GM23338 (cell line): ENCODE results near the gene MLH1. TPM values are rescaled to one million over a fixed set of nuclear protein-coding genes. Genes with fewer than 3 reads are reported as not detected.

Source experiments
- ATAC-seq: fragments of 200-7000 bp; cut with Tn5 transposase; 3 replicates; pipeline ENCODE4 v1.9.1; 2020
- DNase-seq: peaks from one replicate; pipeline ENCODE4 v3.0.0-alpha.2; 2015; ENCODE audit warnings: low spot score
- H2AFZ ChIP-seq: fragments of 200-600 bp; sonication (generic); 2 replicates; pipeline ENCODE4 v1.8.0; 2016; ENCODE audit warnings: antibody characterized with exemption, mild to moderate bottlenecking, moderate library complexity
- H3F3A ChIP-seq: fragments of 200-600 bp; sonication (generic); replicated peaks from 2 replicates; pipeline ENCODE4 v1.8.0; 2017; ENCODE audit warnings: antibody characterized with exemption, mixed run types, low read depth
- H3K27ac ChIP-seq: fragments of 200-600 bp; sonication (generic); 2 replicates; pipeline ENCODE4 v1.6.1; 2016; ENCODE audit warnings: low read depth
- H3K27me3 ChIP-seq: fragments of 200-600 bp; sonication (generic); 2 replicates; pipeline ENCODE4 v1.8.0; 2016; ENCODE audit warnings: mild to moderate bottlenecking, mixed run types, moderate library complexity; ENCODE audit not compliant: insufficient read depth
- H3K36me3 ChIP-seq: fragments of 200-600 bp; sonication (generic); 2 replicates; pipeline ENCODE4 v1.8.0; 2016; ENCODE audit warnings: mild to moderate bottlenecking; ENCODE audit not compliant: insufficient read depth
- H3K4me1 ChIP-seq: fragments of 200-600 bp; sonication (generic); 2 replicates; pipeline ENCODE4 v1.8.0; 2016; ENCODE audit warnings: mild to moderate bottlenecking, moderate library complexity; ENCODE audit not compliant: insufficient read depth
- H3K4me2 ChIP-seq: fragments of 200-600 bp; sonication (generic); 2 replicates; pipeline ENCODE4 v1.7.1; 2017; ENCODE audit warnings: mixed run types
- H3K4me3 ChIP-seq: fragments of 200-600 bp; sonication (generic); 2 replicates; pipeline ENCODE4 v1.6.1; 2016; ENCODE audit warnings: mixed run types
- H3K79me2 ChIP-seq: fragments of 200-600 bp; sonication (generic); replicated peaks from 2 replicates; pipeline ENCODE4 v1.8.0; 2017; ENCODE audit warnings: mild to moderate bottlenecking; ENCODE audit not compliant: insufficient read depth
- H3K9me2 ChIP-seq: fragments of 200-600 bp; sonication (generic); 2 replicates; pipeline ENCODE4 v1.8.0; 2017; ENCODE audit not compliant: insufficient read depth
- H4K20me1 ChIP-seq: fragments of 200-600 bp; sonication (generic); replicated peaks from 2 replicates; pipeline ENCODE4 v1.8.0; 2017; ENCODE audit warnings: mild to moderate bottlenecking; ENCODE audit not compliant: insufficient read depth
- H3K27ac Mint-ChIP-seq: 2 replicates; pipeline ENCODE4 v1.8.0; 2020; ENCODE audit warnings: inconsistent platforms, mild to moderate bottlenecking, moderate library complexity, mixed read lengths
- H3K27me3 Mint-ChIP-seq: 3 replicates; pipeline ENCODE4 v1.8.0; 2022; ENCODE audit warnings: low read depth, mild to moderate bottlenecking, moderate library complexity, mixed read lengths, inconsistent platforms; ENCODE audit not compliant: insufficient read depth, poor library complexity
- H3K36me3 Mint-ChIP-seq: 3 replicates; pipeline ENCODE4 v1.8.0; 2021; ENCODE audit warnings: low read depth, mild to moderate bottlenecking, inconsistent platforms, moderate library complexity, mixed read lengths
- H3K4me1 Mint-ChIP-seq: 3 replicates; pipeline ENCODE4 v1.8.0; 2020; ENCODE audit warnings: mild to moderate bottlenecking, inconsistent platforms, mixed read lengths
- H3K4me3 Mint-ChIP-seq: 3 replicates; pipeline ENCODE4 v1.8.0; 2021; ENCODE audit warnings: moderate library complexity, mild to moderate bottlenecking, inconsistent platforms, mixed read lengths
- H3K9me3 Mint-ChIP-seq: 3 replicates; pipeline ENCODE4 v1.8.0; 2020; ENCODE audit warnings: moderate library complexity, mild to moderate bottlenecking, inconsistent platforms, mixed read lengths
- CREB1 ChIP-seq: fragments of 250-450 bp; sonication (Bioruptor Pico); IDR thresholded peaks from 2 replicates; pipeline ENCODE4 v1.5.0; 2020; ENCODE audit warnings: low read depth, mild to moderate bottlenecking, moderate library complexity
- ETS1 ChIP-seq: IDR thresholded peaks from 2 replicates; pipeline ENCODE4 v1.6.1; 2016; ENCODE audit warnings: antibody characterized with exemption
- EZH2 ChIP-seq: fragments of 200-600 bp; sonication (generic); IDR thresholded peaks from one replicate; pipeline ENCODE4 v1.8.0; 2017; ENCODE audit warnings: antibody characterized with exemption, mild to moderate bottlenecking, low read depth; ENCODE audit not compliant: unreplicated experiment
- EZH2phosphoT487 ChIP-seq: fragments of 200-600 bp; sonication (generic); IDR thresholded peaks from one replicate; pipeline ENCODE4 v1.8.1; 2018; ENCODE audit warnings: antibody characterized with exemption; ENCODE audit not compliant: unreplicated experiment
- NANOG ChIP-seq: IDR thresholded peaks from 2 replicates; pipeline ENCODE4 v1.6.1; 2016; ENCODE audit warnings: antibody characterized with exemption, borderline replicate concordance
- POLR2AphosphoS5 ChIP-seq: IDR thresholded peaks from 2 replicates; pipeline ENCODE4 v1.6.1; 2016; ENCODE audit warnings: antibody characterized with exemption, low read depth
- STAT1 ChIP-seq: IDR thresholded peaks from one replicate; pipeline ENCODE4 v1.6.1; 2016; ENCODE audit warnings: antibody characterized with exemption; ENCODE audit not compliant: unreplicated experiment
- ZNF114 ChIP-seq: fragments of 250-450 bp; sonication (Bioruptor Pico); IDR thresholded peaks from 2 replicates; pipeline ENCODE4 v1.5.0; 2020; ENCODE audit warnings: mild to moderate bottlenecking, moderate library complexity
- ZNF331 ChIP-seq: fragments of 250-450 bp; sonication (Bioruptor Pico); IDR thresholded peaks from 2 replicates; pipeline ENCODE4 v1.5.0; 2020; ENCODE audit warnings: low read depth, mild to moderate bottlenecking, moderate library complexity
- ZNF462 ChIP-seq: fragments of 250-450 bp; sonication (Bioruptor Pico); IDR thresholded peaks from 2 replicates; pipeline ENCODE4 v1.5.0; 2020; ENCODE audit warnings: mild to moderate bottlenecking, moderate library complexity
- polyA plus RNA-seq: library from polyadenylated mRNA; unstranded; fragments of >200 nt; fragmentation: Nextera tagmentation; extraction: Ambion mirVana; gene quantifications from 2 replicates; pipeline ENCODE4 v1.2.1, GENCODE V29; 2016
- total RNA-seq: library from RNA; depleted of rRNA; stranded (reverse); fragments of >200 nt; shearing (Covaris generic); gene quantifications from 2 replicates; pipeline ENCODE4 v1.2.3, GENCODE V29; 2014
- TF ChIP-seq, protein P1 (sequence below): IDR thresholded peaks from one replicate; pipeline ENCODE4 v1.6.1; 2018; ENCODE audit warnings: antibody characterized with exemption; ENCODE audit not compliant: unreplicated experiment

The MLH1 gene
- total and polyA plus RNA-seq, 2 experiments from 2014 or later: 31.7 to 58.0 TPM

GRCh38 chr3:36965440-36965839 is 27.9 kb upstream of the MLH1 start:
- H3K27me3 Mint-ChIP-seq: peaks cover 7% of the 10 kb centered on the region
- DNase-seq (peak; percentile 75), ATAC-seq (no peak)
- Histone ChIP-seq H3K79me2 (no peaks in the 10 kb centered on the region), H3K4me2 (peak overlapping the region; percentile 47), H3K4me1 (peaks cover 20% of the 10 kb centered on the region), H3K9me2 (no peaks in the 10 kb centered on the region), H3K36me3 (no peaks in the 10 kb centered on the region), H3K27me3 (no peaks in the 10 kb centered on the region), H3F3A (no peaks in the 10 kb centered on the region), H3K27ac (peak overlapping the region; percentile 60), H2AFZ (0 out of 2 replicates have a peak overlapping the region, but pooled peaks have one; percentile 23), H3K4me3 (no peak overlapping the region; the same call in 1 of the 2 replicates), H4K20me1 (no peaks in the 10 kb centered on the region)
- TF ChIP-seq ETS1 (no peak), POLR2AphosphoS5 (no peak), ZNF114 (CRISPR knock-in tag) (no peak), ZNF331 (CRISPR knock-in tag) (no peak), ZNF462 (no peak), NANOG (no peak), STAT1 (no peak), CREB1 (CRISPR knock-in tag) (no peak), EZH2 (no peak), EZH2phosphoT487 (no peak)
- TF ChIP-seq, protein P1, sequence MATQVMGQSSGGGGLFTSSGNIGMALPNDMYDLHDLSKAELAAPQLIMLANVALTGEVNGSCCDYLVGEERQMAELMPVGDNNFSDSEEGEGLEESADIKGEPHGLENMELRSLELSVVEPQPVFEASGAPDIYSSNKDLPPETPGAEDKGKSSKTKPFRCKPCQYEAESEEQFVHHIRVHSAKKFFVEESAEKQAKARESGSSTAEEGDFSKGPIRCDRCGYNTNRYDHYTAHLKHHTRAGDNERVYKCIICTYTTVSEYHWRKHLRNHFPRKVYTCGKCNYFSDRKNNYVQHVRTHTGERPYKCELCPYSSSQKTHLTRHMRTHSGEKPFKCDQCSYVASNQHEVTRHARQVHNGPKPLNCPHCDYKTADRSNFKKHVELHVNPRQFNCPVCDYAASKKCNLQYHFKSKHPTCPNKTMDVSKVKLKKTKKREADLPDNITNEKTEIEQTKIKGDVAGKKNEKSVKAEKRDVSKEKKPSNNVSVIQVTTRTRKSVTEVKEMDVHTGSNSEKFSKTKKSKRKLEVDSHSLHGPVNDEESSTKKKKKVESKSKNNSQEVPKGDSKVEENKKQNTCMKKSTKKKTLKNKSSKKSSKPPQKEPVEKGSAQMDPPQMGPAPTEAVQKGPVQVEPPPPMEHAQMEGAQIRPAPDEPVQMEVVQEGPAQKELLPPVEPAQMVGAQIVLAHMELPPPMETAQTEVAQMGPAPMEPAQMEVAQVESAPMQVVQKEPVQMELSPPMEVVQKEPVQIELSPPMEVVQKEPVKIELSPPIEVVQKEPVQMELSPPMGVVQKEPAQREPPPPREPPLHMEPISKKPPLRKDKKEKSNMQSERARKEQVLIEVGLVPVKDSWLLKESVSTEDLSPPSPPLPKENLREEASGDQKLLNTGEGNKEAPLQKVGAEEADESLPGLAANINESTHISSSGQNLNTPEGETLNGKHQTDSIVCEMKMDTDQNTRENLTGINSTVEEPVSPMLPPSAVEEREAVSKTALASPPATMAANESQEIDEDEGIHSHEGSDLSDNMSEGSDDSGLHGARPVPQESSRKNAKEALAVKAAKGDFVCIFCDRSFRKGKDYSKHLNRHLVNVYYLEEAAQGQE: no peak
- H3K36me3 Mint-ChIP-seq: no peaks in the 10 kb centered on the region
- peak overlapping the region; percentile 57 for H3K27ac Mint-ChIP-seq
- H3K4me3 Mint-ChIP-seq: peak overlapping the region; percentile 5
- no peaks in the 10 kb centered on the region for H3K9me3 Mint-ChIP-seq
- H3K4me1 Mint-ChIP-seq: peaks cover 28% of the 10 kb centered on the region
